ENCODE measurements around the gene PIANP. TPM values are rescaled to one million over a fixed set of nuclear protein-coding genes. Genes with fewer than 3 reads are reported as not detected.
A peak's percentile ranks its signal among the peaks of the same experiment; 100 is the strongest.

The PIANP gene
- total RNA-seq, 1 donor from 2014 or later = 3.2 TPM

DNA sequence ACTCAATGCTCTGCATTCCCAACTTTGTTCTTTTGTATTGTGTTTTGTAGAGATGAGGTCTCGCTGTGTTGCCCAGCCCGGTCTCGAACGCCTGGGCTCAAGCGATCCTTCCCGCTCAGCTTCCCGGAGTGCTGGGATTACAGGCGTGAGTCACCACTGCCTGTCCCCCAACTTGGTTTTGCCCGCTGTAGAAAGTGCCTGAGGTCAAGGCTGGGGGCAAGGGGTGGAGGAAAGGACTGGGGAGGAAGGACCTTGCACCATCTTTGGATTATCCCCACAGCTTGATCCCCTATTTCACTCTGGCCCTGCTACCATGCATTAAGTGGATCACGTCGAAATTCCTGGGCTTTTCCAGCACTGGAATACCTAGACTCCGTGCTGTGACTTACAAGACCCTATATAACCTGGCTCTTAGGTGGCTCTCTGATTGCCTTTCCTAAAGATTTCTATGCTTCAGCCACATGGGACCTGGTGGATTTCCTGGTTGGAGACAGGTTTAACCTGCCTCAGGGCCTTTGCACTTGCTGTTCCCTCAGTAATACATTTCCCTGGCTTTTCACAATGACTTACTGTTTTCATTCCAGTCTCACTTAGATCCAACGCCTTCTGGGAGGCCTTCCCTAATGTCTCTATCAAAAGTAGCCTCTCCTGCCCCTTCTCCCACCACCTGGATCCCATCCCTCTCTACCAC is 608 bp upstream of the PIANP start:
- no peaks in the 10 kb centered on the region for H3K36me3 Mint-ChIP-seq (ENCODE audit: low read depth)
- no peak for DNase-seq (ENCODE audit: low spot score)
- peaks cover 24% of the 10 kb centered on the region for H3K4me1 Mint-ChIP-seq (ENCODE audit: low read depth)
- H3K4me3 Mint-ChIP-seq (ENCODE audit: unreplicated experiment) = peak overlapping the region; percentile 75
- peaks cover 24% of the 10 kb centered on the region for H3K27me3 Mint-ChIP-seq (ENCODE audit: low read depth)
- no peak overlapping the region for H3K27ac Mint-ChIP-seq (ENCODE audit: unreplicated experiment)
- no peaks in the 10 kb centered on the region for H3K9me3 Mint-ChIP-seq (ENCODE audit: low read depth)
- TF ChIP-seq, protein P1, sequence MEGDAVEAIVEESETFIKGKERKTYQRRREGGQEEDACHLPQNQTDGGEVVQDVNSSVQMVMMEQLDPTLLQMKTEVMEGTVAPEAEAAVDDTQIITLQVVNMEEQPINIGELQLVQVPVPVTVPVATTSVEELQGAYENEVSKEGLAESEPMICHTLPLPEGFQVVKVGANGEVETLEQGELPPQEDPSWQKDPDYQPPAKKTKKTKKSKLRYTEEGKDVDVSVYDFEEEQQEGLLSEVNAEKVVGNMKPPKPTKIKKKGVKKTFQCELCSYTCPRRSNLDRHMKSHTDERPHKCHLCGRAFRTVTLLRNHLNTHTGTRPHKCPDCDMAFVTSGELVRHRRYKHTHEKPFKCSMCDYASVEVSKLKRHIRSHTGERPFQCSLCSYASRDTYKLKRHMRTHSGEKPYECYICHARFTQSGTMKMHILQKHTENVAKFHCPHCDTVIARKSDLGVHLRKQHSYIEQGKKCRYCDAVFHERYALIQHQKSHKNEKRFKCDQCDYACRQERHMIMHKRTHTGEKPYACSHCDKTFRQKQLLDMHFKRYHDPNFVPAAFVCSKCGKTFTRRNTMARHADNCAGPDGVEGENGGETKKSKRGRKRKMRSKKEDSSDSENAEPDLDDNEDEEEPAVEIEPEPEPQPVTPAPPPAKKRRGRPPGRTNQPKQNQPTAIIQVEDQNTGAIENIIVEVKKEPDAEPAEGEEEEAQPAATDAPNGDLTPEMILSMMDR (IDR thresholded peaks at IDR 0.05) = no peak

DNA sequence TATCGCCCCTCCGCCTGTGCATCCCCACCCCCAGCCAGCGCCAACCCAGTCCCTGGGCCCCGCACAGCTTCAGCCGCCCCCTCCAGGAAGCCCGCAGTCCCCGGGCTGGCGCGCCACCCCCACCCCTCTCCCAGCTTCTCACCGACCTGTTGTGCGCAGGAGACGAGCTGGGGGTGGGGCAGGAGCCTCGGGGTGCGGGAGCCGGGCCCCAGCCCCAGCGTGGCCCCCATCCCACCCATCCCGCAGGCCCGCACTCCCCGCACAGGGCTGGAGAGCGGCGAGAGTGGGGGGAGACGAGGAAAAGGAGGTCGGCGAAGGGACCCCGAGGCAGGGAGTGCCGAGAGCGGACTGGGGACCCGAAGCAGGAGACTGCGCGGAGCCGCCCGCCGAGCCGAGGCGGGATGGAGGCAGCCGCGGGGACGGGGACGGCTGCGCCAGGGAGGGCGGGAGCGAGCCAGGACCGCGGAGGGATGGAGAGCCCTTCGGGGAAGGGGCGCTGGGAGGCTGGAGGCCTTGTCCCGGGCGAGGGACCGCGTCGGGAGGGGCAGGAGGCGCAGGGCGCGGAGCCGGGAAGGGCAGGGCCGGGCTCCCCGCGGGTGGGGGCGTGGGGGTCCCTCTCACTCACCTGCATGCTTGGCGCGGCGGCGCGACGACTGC is 498 bp downstream of the PIANP start:
- no peak overlapping the region for H3K27ac Mint-ChIP-seq (ENCODE audit: unreplicated experiment)
- DNase-seq (ENCODE audit: low spot score) = no peak
- TF ChIP-seq, protein P1 (IDR thresholded peaks at IDR 0.05) = no peak
- no peaks in the 10 kb centered on the region for H3K9me3 Mint-ChIP-seq (ENCODE audit: low read depth)
- peak overlapping the region; percentile 77 for H3K4me3 Mint-ChIP-seq (ENCODE audit: unreplicated experiment)
- no peaks in the 10 kb centered on the region for H3K36me3 Mint-ChIP-seq (ENCODE audit: low read depth)
- peaks cover 24% of the 10 kb centered on the region for H3K4me1 Mint-ChIP-seq (ENCODE audit: low read depth)
- H3K27me3 Mint-ChIP-seq (ENCODE audit: low read depth) = peaks cover 24% of the 10 kb centered on the region

DNA sequence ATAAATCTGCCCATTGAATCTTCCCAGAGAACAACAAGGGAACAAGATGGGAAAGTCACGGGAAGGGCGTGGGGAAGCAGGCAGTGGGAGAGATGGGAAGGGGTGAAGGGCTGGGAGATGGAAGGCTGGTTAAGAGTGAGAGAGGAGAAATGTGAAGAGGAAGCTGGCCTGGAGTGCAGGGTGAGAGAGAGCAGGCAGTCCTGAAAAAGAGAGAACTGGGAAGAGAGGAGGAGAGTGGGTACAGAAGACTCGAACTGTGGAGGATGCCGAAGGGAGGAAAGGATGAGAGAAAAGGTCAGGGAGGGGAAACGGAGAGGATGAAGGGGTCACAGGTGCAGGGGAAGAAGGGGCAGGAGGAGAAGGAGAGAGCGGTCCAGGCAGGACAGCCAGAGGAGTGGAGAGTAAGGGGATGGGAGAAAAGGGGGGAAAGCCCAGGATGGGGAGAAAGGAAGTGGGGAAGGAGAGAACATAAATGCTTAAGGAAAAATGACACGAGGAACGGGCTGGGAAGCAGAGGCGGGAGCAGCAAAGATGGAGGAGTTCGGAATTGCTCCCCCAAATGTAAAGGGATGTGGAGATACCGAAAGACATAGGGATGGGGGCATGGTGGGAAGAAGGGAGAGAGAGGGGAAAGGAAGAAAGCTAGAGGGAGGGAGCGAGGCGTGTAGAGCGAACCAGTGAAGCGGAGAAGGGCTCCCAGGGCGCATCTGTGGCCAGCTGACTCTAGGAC is 1.2 kb downstream of the PIANP start:
- Mint-ChIP-seq H3K27me3 (ENCODE audit: low read depth) (peaks cover 21% of the 10 kb centered on the region), H3K4me3 (ENCODE audit: unreplicated experiment) (peak overlapping the region; percentile 77), H3K27ac (ENCODE audit: unreplicated experiment) (peak overlapping the region; percentile 61), H3K9me3 (ENCODE audit: low read depth) (no peaks in the 10 kb centered on the region), H3K4me1 (ENCODE audit: low read depth) (peaks cover 24% of the 10 kb centered on the region), H3K36me3 (ENCODE audit: low read depth) (peaks cover 2% of the 10 kb centered on the region)
- TF ChIP-seq, protein P1 (IDR thresholded peaks at IDR 0.05) = no peak
- DNase-seq (ENCODE audit: low spot score) = no peak

DNA sequence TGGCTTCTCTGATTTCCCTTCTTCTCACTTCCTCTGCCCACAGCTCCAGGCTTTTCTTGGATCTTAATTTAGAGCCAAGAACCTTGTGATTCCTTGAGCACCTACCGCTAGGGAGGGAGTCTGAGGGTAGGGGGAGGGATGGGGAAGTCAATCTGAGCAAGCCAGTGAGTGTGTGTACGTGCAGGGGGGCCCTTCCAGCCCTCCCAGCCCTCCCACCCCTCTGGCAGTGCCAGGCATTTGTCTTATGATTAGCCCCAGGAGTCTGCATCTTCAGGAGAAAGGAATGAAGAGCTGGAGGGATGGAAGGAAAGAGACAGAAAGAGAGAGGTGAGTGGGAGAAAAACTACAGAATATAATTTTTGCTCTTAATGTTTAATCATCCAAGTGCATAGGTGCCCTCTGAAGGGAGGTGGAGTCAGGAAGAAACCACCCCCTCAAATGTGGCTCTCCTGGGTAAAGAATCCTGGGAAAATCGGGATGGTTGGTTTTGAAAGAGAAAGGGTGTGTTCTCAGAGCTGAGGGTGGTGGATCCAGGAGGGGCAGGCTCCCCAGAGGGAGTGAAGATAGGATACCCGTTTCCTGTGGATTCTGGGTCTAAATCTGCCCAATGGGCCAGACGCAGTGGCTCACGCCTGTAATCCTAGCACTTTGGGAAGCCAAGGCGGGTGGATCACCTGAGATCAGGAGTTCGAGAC is 2.1 kb downstream of the PIANP start:
- peaks cover 3% of the 10 kb centered on the region for H3K36me3 Mint-ChIP-seq (ENCODE audit: low read depth)
- no peak overlapping the region for H3K27ac Mint-ChIP-seq (ENCODE audit: unreplicated experiment)
- H3K4me3 Mint-ChIP-seq (ENCODE audit: unreplicated experiment) = no peak overlapping the region
- H3K27me3 Mint-ChIP-seq (ENCODE audit: low read depth) = peaks cover 15% of the 10 kb centered on the region
- H3K4me1 Mint-ChIP-seq (ENCODE audit: low read depth) = peaks cover 24% of the 10 kb centered on the region
- no peak for DNase-seq (ENCODE audit: low spot score)
- no peaks in the 10 kb centered on the region for H3K9me3 Mint-ChIP-seq (ENCODE audit: low read depth)
- TF ChIP-seq, protein P1 (IDR thresholded peaks at IDR 0.05) = no peak
